Colonic mucosa (tissue), 4 donors: Measurements from ENCODE around the gene PAPPA2. TPM values are rescaled to one million over a fixed set of nuclear protein-coding genes. Genes with fewer than 3 reads are reported as not detected.

Source experiments
- DNase-seq: peaks from one replicate; pipeline ENCODE4 v3.0.0-alpha.2; 2020
- H3K27ac ChIP-seq: fragments of 200-600 bp; one replicate; pipeline ENCODE4 v1.8.0; 2021
- H3K27me3 ChIP-seq: fragments of 200-600 bp; one replicate; pipeline ENCODE4 v1.8.0; 2021
- H3K36me3 ChIP-seq: fragments of 200-600 bp; one replicate; pipeline ENCODE4 v1.8.0; 2021
- H3K4me1 ChIP-seq: fragments of 200-600 bp; one replicate; pipeline ENCODE4 v1.8.0; 2021; ENCODE audit warnings: mild to moderate bottlenecking
- H3K4me3 ChIP-seq: fragments of 200-600 bp; one replicate; pipeline ENCODE4 v1.8.0; 2021
- H3K9ac ChIP-seq, 2 donors: one replicate each; pipeline ENCODE4 v1.7.0; 2013; ENCODE audit warnings: control low read depth in 2 of 2, low read depth in 2 of 2, low read length in 2 of 2
- H3K9me3 ChIP-seq: fragments of 200-600 bp; one replicate; pipeline ENCODE4 v1.8.0; 2021
- CTCF ChIP-seq: fragments of 200-600 bp; IDR thresholded peaks from one replicate; pipeline ENCODE4 v1.8.0; 2022; ENCODE audit warnings: antibody characterized with exemption, mild to moderate bottlenecking
- intact Hi-C: fragments of 100-400 bp; cut with DNase I; formaldehyde crosslinking; loops from one replicate; pipeline ENCODE4 v1.14.1; 2022
- total RNA-seq, 2 donors: library from RNA; stranded (reverse); fragmentation: NEBNext Ultra II Directional in 1 of 2; extraction: Animal tissue kit (Norgen Biotek cat#: 25700) in 1 of 2; gene quantifications; one replicate each; pipeline ENCODE4 v1.2.1, GENCODE V29; 2021
- donor health status: healthy.
- donor health status: DM: no; HTN: no; CAD: no.
- donor health status: DM: no; HTN: no; CAD: no.

PAPPA2 gene
- total RNA-seq, 2 donors from 2014 or later: 3.1 to 3.6 TPM

GRCh38 chr1:176579087-176579486 lies 116.1 kb downstream of the PAPPA2 start:
- Histone ChIP-seq H3K4me3 (no peak overlapping the region), H3K36me3 (no peaks in the 10 kb centered on the region), H3K27ac (no peak overlapping the region), H3K9me3 (no peaks in the 10 kb centered on the region), H3K9ac (no peak overlapping the region), H3K27me3 (no peaks in the 10 kb centered on the region), H3K4me1 (no peaks in the 10 kb centered on the region)
- DNase-seq: no peak
- no peak for TF ChIP-seq CTCF
- intact Hi-C loops: no loop called here

GRCh38 chr1:176595217-176595616 lies 132.2 kb downstream of the PAPPA2 start:
- no peaks in the 10 kb centered on the region for H3K36me3 ChIP-seq
- no peaks in the 10 kb centered on the region for H3K27me3 ChIP-seq
- no peak overlapping the region for H3K4me3 ChIP-seq
- no peaks in the 10 kb centered on the region for H3K9me3 ChIP-seq
- intact Hi-C loops: no loop called here
- H3K27ac ChIP-seq: no peak overlapping the region
- no peak for TF ChIP-seq CTCF
- H3K4me1 ChIP-seq: no peaks in the 10 kb centered on the region
- DNase-seq: no peak
- H3K9ac ChIP-seq: no peak overlapping the region

GRCh38 chr1:176601348-176601747 lies 138.4 kb downstream of the PAPPA2 start:
- intact Hi-C loops: no loop called here
- Histone ChIP-seq H3K27ac (no peak overlapping the region), H3K4me3 (no peak overlapping the region), H3K4me1 (no peaks in the 10 kb centered on the region), H3K9ac (no peak overlapping the region), H3K36me3 (no peaks in the 10 kb centered on the region), H3K27me3 (no peaks in the 10 kb centered on the region), H3K9me3 (no peaks in the 10 kb centered on the region)
- no peak for DNase-seq
- TF ChIP-seq CTCF: no peak

GRCh38 chr1:176602388-176603004 lies 139.5 kb downstream of the PAPPA2 start:
- no peaks in the 10 kb centered on the region for H3K4me1 ChIP-seq
- intact Hi-C loops: no loop called here
- TF ChIP-seq CTCF: no peak
- H3K36me3 ChIP-seq: no peaks in the 10 kb centered on the region
- no peaks in the 10 kb centered on the region for H3K27me3 ChIP-seq
- H3K9me3 ChIP-seq: no peaks in the 10 kb centered on the region
- no peak overlapping the region for H3K9ac ChIP-seq
- no peak overlapping the region for H3K27ac ChIP-seq
- DNase-seq: no peak
- H3K4me3 ChIP-seq: no peak overlapping the region

GRCh38 chr1:176603696-176604095 lies 140.7 kb downstream of the PAPPA2 start:
- intact Hi-C loops: no loop called here
- Histone ChIP-seq H3K9me3 (no peaks in the 10 kb centered on the region), H3K9ac (no peak overlapping the region), H3K4me3 (no peak overlapping the region), H3K4me1 (no peaks in the 10 kb centered on the region), H3K36me3 (no peaks in the 10 kb centered on the region), H3K27ac (no peak overlapping the region), H3K27me3 (no peaks in the 10 kb centered on the region)
- no peak for DNase-seq
- no peak for TF ChIP-seq CTCF
